NB4 (cell line): ENCODE data around the gene GNPNAT1.

Source experiments
- MAX ChIP-seq: IDR thresholded peaks from 2 replicates; pipeline ENCODE4 v1.6.1; 2011; ENCODE audit warnings: low read depth, low read length
- MYC ChIP-seq: IDR thresholded peaks from 2 replicates; pipeline ENCODE4 v1.6.1; 2011; ENCODE audit warnings: low read depth, low read length
- POLR2A ChIP-seq: IDR thresholded peaks from 2 replicates; pipeline ENCODE4 v1.6.1; 2011; ENCODE audit warnings: mild to moderate bottlenecking; ENCODE audit not compliant: insufficient read length; ENCODE audit errors: extremely low read depth
- TF ChIP-seq, protein P1 (sequence below): IDR thresholded peaks from one replicate; pipeline ENCODE4 v1.5.1; 2012; ENCODE audit warnings: low read depth, low read length

DNA sequence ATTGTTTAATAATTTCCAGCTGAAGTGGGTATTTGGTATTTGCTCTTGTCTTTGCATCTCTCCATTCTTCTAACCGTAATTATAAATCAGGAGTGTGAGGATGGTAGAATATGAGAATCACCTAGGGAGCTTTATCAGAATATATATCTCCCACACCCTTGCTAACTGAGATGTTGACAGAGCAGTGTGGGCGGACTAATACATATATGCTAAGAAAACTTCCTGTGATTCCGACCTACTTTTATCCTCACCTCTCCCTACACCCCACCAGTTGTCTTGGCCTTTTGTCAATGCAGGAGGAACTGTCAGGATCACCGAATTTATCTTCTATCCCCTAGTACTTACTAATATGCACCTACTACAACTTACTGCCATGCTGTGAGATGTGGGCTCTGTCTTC lies 14.7 kb upstream of the GNPNAT1 start:
- TF ChIP-seq, protein P1, sequence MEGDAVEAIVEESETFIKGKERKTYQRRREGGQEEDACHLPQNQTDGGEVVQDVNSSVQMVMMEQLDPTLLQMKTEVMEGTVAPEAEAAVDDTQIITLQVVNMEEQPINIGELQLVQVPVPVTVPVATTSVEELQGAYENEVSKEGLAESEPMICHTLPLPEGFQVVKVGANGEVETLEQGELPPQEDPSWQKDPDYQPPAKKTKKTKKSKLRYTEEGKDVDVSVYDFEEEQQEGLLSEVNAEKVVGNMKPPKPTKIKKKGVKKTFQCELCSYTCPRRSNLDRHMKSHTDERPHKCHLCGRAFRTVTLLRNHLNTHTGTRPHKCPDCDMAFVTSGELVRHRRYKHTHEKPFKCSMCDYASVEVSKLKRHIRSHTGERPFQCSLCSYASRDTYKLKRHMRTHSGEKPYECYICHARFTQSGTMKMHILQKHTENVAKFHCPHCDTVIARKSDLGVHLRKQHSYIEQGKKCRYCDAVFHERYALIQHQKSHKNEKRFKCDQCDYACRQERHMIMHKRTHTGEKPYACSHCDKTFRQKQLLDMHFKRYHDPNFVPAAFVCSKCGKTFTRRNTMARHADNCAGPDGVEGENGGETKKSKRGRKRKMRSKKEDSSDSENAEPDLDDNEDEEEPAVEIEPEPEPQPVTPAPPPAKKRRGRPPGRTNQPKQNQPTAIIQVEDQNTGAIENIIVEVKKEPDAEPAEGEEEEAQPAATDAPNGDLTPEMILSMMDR, result no peak
- TF ChIP-seq MAX (no peak), MYC (no peak), POLR2A (no peak)
